SU-DHL-6 (cell line): Measurements from ENCODE around the gene GPR152.

ENCODE experiments used
- H2AFZ ChIP-seq: fragments of 200-600 bp; sonication (generic); 2 replicates; pipeline ENCODE4 v1.6.1; 2014; ENCODE audit warnings: low read depth, mild to moderate bottlenecking, moderate library complexity, mixed read lengths, antibody characterized with exemption, low read length; ENCODE audit not compliant: severe bottlenecking
- H3F3A ChIP-seq: fragments of 200-600 bp; shearing (Covaris generic); 2 replicates; pipeline ENCODE4 v1.6.0; 2016; ENCODE audit warnings: antibody characterized with exemption, mild to moderate bottlenecking; ENCODE audit not compliant: insufficient read depth
- H3K27ac ChIP-seq: fragments of 200-600 bp; sonication (generic); 2 replicates; pipeline ENCODE4 v1.5.1; 2016; ENCODE audit warnings: low read depth, mild to moderate bottlenecking, low read length, moderate library complexity, mixed read lengths
- H3K27me3 ChIP-seq: fragments of 200-600 bp; sonication (generic), shearing (Covaris generic); 2 replicates; pipeline ENCODE4 v1.6.0; 2014; ENCODE audit warnings: mild to moderate bottlenecking, low read length
- H3K36me3 ChIP-seq: fragments of 200-600 bp; sonication (generic); 2 replicates; pipeline ENCODE4 v1.6.1; 2014; ENCODE audit warnings: mild to moderate bottlenecking, low read length, mixed read lengths
- H3K4me2 ChIP-seq: fragments of 300-600, 200-600 bp; shearing (Covaris generic), sonication (generic); 2 replicates; pipeline ENCODE4 v1.6.0; 2014; ENCODE audit warnings: low read length, low read depth, mild to moderate bottlenecking; ENCODE audit not compliant: poor library complexity, severe bottlenecking
- H3K4me3 ChIP-seq: fragments of 200-600 bp; sonication (generic); 2 replicates; pipeline ENCODE4 v1.5.1; 2014; ENCODE audit warnings: antibody characterized with exemption, low read length, mild to moderate bottlenecking, mixed read lengths; ENCODE audit not compliant: insufficient read depth, poor library complexity, severe bottlenecking
- H3K79me2 ChIP-seq: fragments of 200-600 bp; sonication (generic); 2 replicates; pipeline ENCODE4 v1.6.1; 2014; ENCODE audit warnings: mild to moderate bottlenecking, low read length, moderate library complexity; ENCODE audit not compliant: insufficient read depth
- H3K9ac ChIP-seq: fragments of 200-600 bp; sonication (generic); 2 replicates; pipeline ENCODE4 v1.7.0; 2014; ENCODE audit warnings: mild to moderate bottlenecking, low read length
- H3K9me2 ChIP-seq: fragments of 200-600 bp; sonication (generic); replicated peaks from 2 replicates; pipeline ENCODE4 v1.6.1; 2014; ENCODE audit warnings: low read length; ENCODE audit not compliant: insufficient read depth
- H3K9me3 ChIP-seq: fragments of 200-600 bp; sonication (generic); 2 replicates; pipeline ENCODE4 v1.6.1; 2014; ENCODE audit warnings: low read length, mixed read lengths; ENCODE audit not compliant: insufficient read depth
- H4K20me1 ChIP-seq: fragments of 200-600 bp; sonication (generic); 2 replicates; pipeline ENCODE4 v1.6.1; 2014; ENCODE audit warnings: low read depth, mild to moderate bottlenecking, antibody characterized with exemption, low read length, moderate library complexity, mixed read lengths
- EZH2phosphoT487 ChIP-seq: fragments of 200-600 bp; sonication (generic), shearing (Covaris generic); conservative IDR thresholded peaks from 2 replicates; pipeline ENCODE4 v1.6.1; 2018; ENCODE audit warnings: mild to moderate bottlenecking, antibody characterized with exemption, low read length, moderate library complexity, mixed read lengths
- TF ChIP-seq, protein P1 (sequence below): fragments of 200-600 bp; sonication (generic); IDR thresholded peaks from one replicate; pipeline ENCODE4 v1.5.1; 2017; ENCODE audit warnings: antibody characterized with exemption, mild to moderate bottlenecking, low read length, moderate library complexity; ENCODE audit not compliant: insufficient read depth, poor library complexity, severe bottlenecking

Gene GPR152

DNA sequence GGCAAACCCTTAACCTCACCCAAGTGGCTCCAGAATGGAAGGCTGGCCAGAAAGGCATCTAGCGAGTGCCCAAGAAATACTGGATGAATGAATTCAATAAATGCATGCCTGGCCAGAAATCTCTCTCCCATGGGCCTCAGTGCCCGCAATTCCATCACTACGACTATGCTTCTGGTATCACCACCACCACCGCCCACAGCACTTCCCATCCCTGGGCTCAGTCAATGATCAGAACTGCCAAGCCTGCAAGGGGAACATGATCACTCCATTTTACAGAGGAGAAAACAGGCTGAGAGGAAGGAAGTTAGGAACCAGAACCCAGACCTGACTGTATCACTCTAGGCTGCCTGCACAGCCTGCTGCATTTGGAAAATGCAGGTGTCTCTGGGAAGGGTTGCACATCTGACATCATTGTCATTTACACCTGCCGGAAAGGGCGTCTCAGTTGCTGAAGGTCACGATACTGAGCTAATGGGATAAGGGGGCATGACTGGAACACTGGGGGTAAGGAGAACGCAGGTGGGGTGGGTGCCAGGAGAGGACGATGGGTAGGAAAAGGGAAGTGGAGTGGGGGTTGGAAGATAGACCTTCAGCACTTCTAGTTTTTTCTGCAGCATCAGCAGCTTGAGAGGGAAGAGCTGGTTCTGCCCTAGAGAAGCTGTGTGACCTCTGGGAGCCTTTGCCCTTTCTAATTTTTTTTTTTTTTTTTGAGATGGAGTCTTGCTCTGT, 3.2 kb downstream of the GPR152 start:
- no peak overlapping the region for H3K9ac ChIP-seq
- H3K79me2 ChIP-seq: no peaks in the 10 kb centered on the region
- no peaks in the 10 kb centered on the region for H4K20me1 ChIP-seq
- H3K4me2 ChIP-seq: no peak overlapping the region
- H2AFZ ChIP-seq: no peak overlapping the region
- H3K36me3 ChIP-seq: no peaks in the 10 kb centered on the region
- H3F3A ChIP-seq: peaks cover 22% of the 10 kb centered on the region
- no peaks in the 10 kb centered on the region for H3K27me3 ChIP-seq
- H3K4me3 ChIP-seq: no peak overlapping the region
- H3K9me3 ChIP-seq: no peaks in the 10 kb centered on the region
- H3K27ac ChIP-seq: peak overlapping the region; percentile 42
- TF ChIP-seq, protein P1, sequence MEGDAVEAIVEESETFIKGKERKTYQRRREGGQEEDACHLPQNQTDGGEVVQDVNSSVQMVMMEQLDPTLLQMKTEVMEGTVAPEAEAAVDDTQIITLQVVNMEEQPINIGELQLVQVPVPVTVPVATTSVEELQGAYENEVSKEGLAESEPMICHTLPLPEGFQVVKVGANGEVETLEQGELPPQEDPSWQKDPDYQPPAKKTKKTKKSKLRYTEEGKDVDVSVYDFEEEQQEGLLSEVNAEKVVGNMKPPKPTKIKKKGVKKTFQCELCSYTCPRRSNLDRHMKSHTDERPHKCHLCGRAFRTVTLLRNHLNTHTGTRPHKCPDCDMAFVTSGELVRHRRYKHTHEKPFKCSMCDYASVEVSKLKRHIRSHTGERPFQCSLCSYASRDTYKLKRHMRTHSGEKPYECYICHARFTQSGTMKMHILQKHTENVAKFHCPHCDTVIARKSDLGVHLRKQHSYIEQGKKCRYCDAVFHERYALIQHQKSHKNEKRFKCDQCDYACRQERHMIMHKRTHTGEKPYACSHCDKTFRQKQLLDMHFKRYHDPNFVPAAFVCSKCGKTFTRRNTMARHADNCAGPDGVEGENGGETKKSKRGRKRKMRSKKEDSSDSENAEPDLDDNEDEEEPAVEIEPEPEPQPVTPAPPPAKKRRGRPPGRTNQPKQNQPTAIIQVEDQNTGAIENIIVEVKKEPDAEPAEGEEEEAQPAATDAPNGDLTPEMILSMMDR: no peak
- no peak for TF ChIP-seq EZH2phosphoT487
- no peaks in the 10 kb centered on the region for H3K9me2 ChIP-seq

DNA sequence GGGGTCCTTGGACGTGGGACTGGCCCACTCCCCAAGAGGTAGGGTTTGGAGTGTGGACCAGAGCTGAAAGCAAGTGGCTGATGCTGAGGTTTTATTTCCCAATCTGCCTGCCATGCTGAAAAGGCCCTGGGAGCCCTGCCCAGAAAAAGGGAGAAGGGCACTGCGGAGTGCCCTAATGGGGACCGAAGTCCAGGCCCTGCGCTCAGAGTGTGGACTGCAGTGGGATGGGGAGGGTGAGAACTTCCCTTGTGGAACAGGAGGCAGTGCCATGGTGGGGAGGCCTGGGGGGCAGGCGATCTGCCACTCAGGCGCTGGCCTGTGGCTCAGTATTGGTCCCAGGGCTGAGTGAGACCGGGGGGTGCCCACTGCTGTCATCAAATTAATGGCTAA, 4.3 kb downstream of the GPR152 start:
- no peak for TF ChIP-seq EZH2phosphoT487
- TF ChIP-seq, protein P1: no peak
- Histone ChIP-seq H3K9me2 (no peaks in the 10 kb centered on the region), H3K4me2 (no peak overlapping the region), H3K27ac (no peak overlapping the region), H3K9ac (no peak overlapping the region), H3K79me2 (no peaks in the 10 kb centered on the region), H3K4me3 (no peak overlapping the region), H3F3A (peaks cover 30% of the 10 kb centered on the region), H3K36me3 (no peaks in the 10 kb centered on the region), H3K9me3 (no peaks in the 10 kb centered on the region), H2AFZ (no peak overlapping the region), H4K20me1 (no peaks in the 10 kb centered on the region), H3K27me3 (no peaks in the 10 kb centered on the region)

DNA sequence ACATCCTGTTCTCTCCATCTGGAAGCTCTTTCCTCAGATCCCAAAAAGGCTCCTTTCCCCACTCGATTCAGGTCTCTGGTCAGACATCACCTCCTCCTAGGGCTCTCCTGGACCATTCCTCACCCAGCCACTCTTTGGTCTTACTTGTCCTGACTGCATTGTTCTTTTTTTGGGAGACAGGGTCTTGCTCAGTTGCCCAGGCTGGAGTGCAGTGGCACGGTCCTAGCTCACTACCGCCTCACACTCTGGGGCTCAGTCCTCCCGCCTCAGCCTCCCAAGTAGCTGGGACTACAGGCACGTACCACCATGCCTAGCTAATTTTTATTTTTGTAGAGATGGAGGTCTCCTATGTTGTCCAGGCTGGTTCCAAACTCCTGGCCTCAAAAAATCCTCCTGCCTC, 7.0 kb downstream of the GPR152 start:
- H3K4me2 ChIP-seq: peak overlapping the region; percentile 73
- H3K27me3 ChIP-seq: no peaks in the 10 kb centered on the region
- no peaks in the 10 kb centered on the region for H3K79me2 ChIP-seq
- H3K9me3 ChIP-seq: no peaks in the 10 kb centered on the region
- H3K27ac ChIP-seq: peak overlapping the region; percentile 100
- no peaks in the 10 kb centered on the region for H3K9me2 ChIP-seq
- no peaks in the 10 kb centered on the region for H4K20me1 ChIP-seq
- no peak overlapping the region for H2AFZ ChIP-seq
- H3K9ac ChIP-seq: peak overlapping the region; percentile 63
- H3K36me3 ChIP-seq: no peaks in the 10 kb centered on the region
- H3K4me3 ChIP-seq: no peak overlapping the region
- no peak for TF ChIP-seq EZH2phosphoT487
- TF ChIP-seq, protein P1: no peak
- peaks cover 55% of the 10 kb centered on the region for H3F3A ChIP-seq
